Liver (tissue), 9 donors: ENCODE measurements around the gene ROR1. TPM values are rescaled to one million over a fixed set of nuclear protein-coding genes. Genes with fewer than 3 reads are reported as not detected.

Experiments used
- DNase-seq: peaks from one replicate; pipeline ENCODE4 v3.0.0-alpha.2; 2017; ENCODE audit warnings: low spot score
- H3K27ac ChIP-seq, 2 donors: one replicate each; pipeline ENCODE4 v1.7.0; 2013; ENCODE audit warnings: inconsistent platforms in 2 of 2, low read length in 2 of 2, control low read depth in 1 of 2, low read depth in 1 of 2, mild to moderate bottlenecking in 1 of 2
- H3K27me3 ChIP-seq, 4 donors: one replicate each; pipeline versions ENCODE4 v1.6.1 to v1.7.0; 2013; ENCODE audit warnings: low read length in 3 of 4, inconsistent platforms in 1 of 4, mild to moderate bottlenecking in 1 of 4, moderate library complexity in 1 of 4; ENCODE audit not compliant: control insufficient read depth in 4 of 4, insufficient read depth in 4 of 4
- H3K36me3 ChIP-seq, 4 donors: one replicate each; pipeline versions ENCODE4 v1.6.1 to v1.7.0; 2013; ENCODE audit warnings: low read length in 3 of 4, mild to moderate bottlenecking in 3 of 4, low read depth in 1 of 4, moderate library complexity in 1 of 4; ENCODE audit not compliant: control insufficient read depth in 4 of 4, insufficient read depth in 3 of 4
- H3K4me1 ChIP-seq, 4 donors: one replicate each; pipeline versions ENCODE4 v1.6.1 to v1.7.0; 2013; ENCODE audit warnings: low read length in 3 of 4, mild to moderate bottlenecking in 3 of 4, moderate library complexity in 1 of 4; ENCODE audit not compliant: control insufficient read depth in 4 of 4, insufficient read depth in 4 of 4
- H3K4me3 ChIP-seq, 3 donors: one replicate each; pipeline versions ENCODE4 v1.6.1 to v1.7.0; 2013; ENCODE audit warnings: low read length in 3 of 3, control low read depth in 1 of 3, low read depth in 1 of 3, mild to moderate bottlenecking in 1 of 3
- H3K9ac ChIP-seq, 2 donors: one replicate each; pipeline ENCODE4 v1.7.0; 2013; ENCODE audit warnings: low read length in 2 of 2, mild to moderate bottlenecking in 2 of 2, moderate library complexity in 2 of 2, control low read depth in 1 of 2, low read depth in 1 of 2
- H3K9me3 ChIP-seq, 4 donors: one replicate each; pipeline versions ENCODE4 v1.6.1 to v1.7.0; 2013; ENCODE audit warnings: low read length in 3 of 4; ENCODE audit not compliant: control insufficient read depth in 4 of 4
- CTCF ChIP-seq: fragments of 150-350 bp; IDR thresholded peaks from 2 replicates; pipeline ENCODE4 v1.5.1; 2017; ENCODE audit warnings: improper control_type of control experiment, low read depth, low read length; ENCODE audit not compliant: missing input control
- EGR1 ChIP-seq, 2 donors: IDR thresholded peaks; 2 replicates each; pipeline ENCODE4 v1.6.1; 2016 to 2018; ENCODE audit warnings: antibody characterized with exemption in 2 of 2, low read depth in 2 of 2
- FOXA1 ChIP-seq: IDR thresholded peaks from 2 replicates; pipeline ENCODE4 v1.6.1; 2016; ENCODE audit warnings: antibody characterized with exemption
- FOXA2 ChIP-seq: IDR thresholded peaks from 2 replicates; pipeline ENCODE4 v1.6.1; 2016; ENCODE audit warnings: antibody characterized with exemption
- GABPA ChIP-seq, 2 donors: IDR thresholded peaks in 1 of 2; conservative IDR thresholded peaks in 1 of 2; 2 replicates each; pipeline ENCODE4 v1.6.1; 2016; ENCODE audit warnings: antibody characterized with exemption in 2 of 2, mild to moderate bottlenecking in 1 of 2, moderate library complexity in 1 of 2
- HNF4G ChIP-seq: IDR thresholded peaks from 2 replicates; pipeline ENCODE4 v1.6.1; 2016; ENCODE audit warnings: antibody characterized with exemption
- JUND ChIP-seq, 2 donors: IDR thresholded peaks; 2 replicates each; pipeline ENCODE4 v1.6.1; 2016; ENCODE audit warnings: antibody characterized with exemption in 2 of 2
- NR2F2 ChIP-seq: IDR thresholded peaks from 2 replicates; pipeline ENCODE4 v1.6.1; 2016; ENCODE audit warnings: antibody characterized with exemption
- RAD21 ChIP-seq, 2 donors: IDR thresholded peaks; 2 replicates each; pipeline ENCODE4 v1.6.1; 2016; ENCODE audit warnings: antibody characterized with exemption in 2 of 2, mild to moderate bottlenecking in 2 of 2
- RXRA ChIP-seq, 2 donors: IDR thresholded peaks; 2 replicates each; pipeline ENCODE4 v1.6.1; 2017 to 2018; ENCODE audit warnings: antibody characterized with exemption in 2 of 2, mild to moderate bottlenecking in 1 of 2
- TAF1 ChIP-seq: conservative IDR thresholded peaks from 2 replicates; pipeline ENCODE4 v1.6.1; 2016; ENCODE audit warnings: antibody characterized with exemption, mild to moderate bottlenecking
- ZBTB33 ChIP-seq: IDR thresholded peaks from 2 replicates; pipeline ENCODE4 v1.6.1; 2016; ENCODE audit warnings: antibody characterized with exemption
- WGBS: extraction: QIAGEN DNeasy Blood & Tissue Kit; methylation state at CpG from one replicate; pipeline ENCODE4 v1.1.7; 2013; 5-methylcytosine and 5-hydroxymethylcytosine counted together
- polyA plus RNA-seq, 2 donors: library from polyadenylated mRNA; stranded (reverse) in 1 of 2; unstranded in 1 of 2; fragments of 200-250 nt in 1 of 2; fragments of >200 nt in 1 of 2; fragmentation: Nextera tagmentation in 1 of 2; extraction: Ambion mirVana in 1 of 2; gene quantifications; one replicate each; pipeline versions ENCODE4 v1.2.1 to v1.2.3, GENCODE V29; 2013 to 2015
- total RNA-seq, 2 donors: library from RNA; depleted of rRNA; stranded (reverse); fragments of >200 nt; gene quantifications; one replicate each; pipeline ENCODE4 v1.2.3, GENCODE V29; 2014
- TF ChIP-seq, protein P1 (sequence below): IDR thresholded peaks from 2 replicates; pipeline ENCODE4 v1.6.1; 2016; ENCODE audit warnings: antibody characterized with exemption
- TF ChIP-seq, protein P2 (sequence below): IDR thresholded peaks from 2 replicates; pipeline ENCODE4 v1.6.1; 2016; ENCODE audit warnings: antibody characterized with exemption, mild to moderate bottlenecking
- donor health status: healthy.
- donor health status: healthy.
- donor health status: healthy.
- donor health status: healthy.
- donor health status: healthy.

The ROR1 gene
- total and polyA plus RNA-seq, 4 donors: 0.15 to 0.98 (median 0.37) TPM

DNA sequence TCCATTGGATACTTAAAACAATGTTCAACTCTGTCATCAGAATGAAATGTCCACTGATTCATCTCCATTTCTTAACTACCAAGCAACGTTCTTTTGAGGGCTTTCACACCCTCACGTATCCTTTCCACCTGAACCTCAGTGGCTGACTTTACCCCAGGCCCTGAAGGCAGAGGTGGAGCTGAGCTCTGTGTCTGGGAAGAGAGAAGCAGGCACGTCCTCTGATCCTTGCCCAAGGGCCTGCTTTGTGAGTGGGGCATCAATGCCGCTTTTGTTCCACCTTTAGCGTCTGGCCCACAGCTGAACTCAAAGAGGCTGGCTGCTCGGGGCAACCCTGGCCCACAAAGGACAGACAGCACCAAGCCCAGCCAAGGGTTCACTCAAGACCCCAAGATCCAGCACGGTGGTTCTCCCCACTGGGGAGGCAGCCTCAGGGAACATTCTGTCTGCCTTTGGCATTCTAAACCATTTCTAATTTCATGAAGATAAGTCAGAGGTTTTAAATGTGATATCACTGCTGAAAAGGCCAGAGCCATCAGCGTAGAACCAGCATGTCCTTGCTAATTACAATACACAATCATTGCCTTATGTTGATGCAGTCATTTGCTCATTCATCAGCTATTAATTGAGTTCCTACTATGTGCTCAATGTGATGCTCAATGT, 303.6 kb downstream of the ROR1 start (continued):
- TF ChIP-seq HNF4G: no peak
- no peak for TF ChIP-seq CTCF
- no peak for TF ChIP-seq RAD21 (IDR thresholded peaks at IDR 0.05)
- no peak for TF ChIP-seq RXRA (IDR thresholded peaks at IDR 0.05)

GRCh38 chr1:64080941-64081562, 307.2 kb downstream of the ROR1 start:
- no peaks in the 10 kb centered on the region for H3K9me3 ChIP-seq
- WGBS: 92% methylated on average over 3 of the region's 3 CpGs
- peaks cover 0 to 4% (median 0%) of the 10 kb centered on the region in 4 donors for H3K27me3 ChIP-seq
- no peak overlapping the region for H3K27ac ChIP-seq
- no peak overlapping the region for H3K9ac ChIP-seq
- H3K4me1 ChIP-seq: no peaks in the 10 kb centered on the region
- DNase-seq: no peak
- H3K36me3 ChIP-seq: no peaks in the 10 kb centered on the region
- no peak overlapping the region for H3K4me3 ChIP-seq
- TF ChIP-seq FOXA2 (no peak), CTCF (no peak), NR2F2 (no peak), HNF4G (no peak), TAF1 (no peak), ZBTB33 (no peak), RAD21 (IDR thresholded peaks at IDR 0.05) (no peak), FOXA1 (no peak), JUND (IDR thresholded peaks at IDR 0.05) (no peak), GABPA (IDR thresholded peaks at IDR 0.05 in 1 of 2, conservative IDR thresholded peaks at IDR 0.05 in 1 of 2) (no peak), EGR1 (IDR thresholded peaks at IDR 0.05; ENCODE audit: low read depth in 2 of 2) (no peak), RXRA (IDR thresholded peaks at IDR 0.05) (no peak)
- TF ChIP-seq, protein P1, sequence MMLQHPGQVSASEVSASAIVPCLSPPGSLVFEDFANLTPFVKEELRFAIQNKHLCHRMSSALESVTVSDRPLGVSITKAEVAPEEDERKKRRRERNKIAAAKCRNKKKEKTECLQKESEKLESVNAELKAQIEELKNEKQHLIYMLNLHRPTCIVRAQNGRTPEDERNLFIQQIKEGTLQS: no peak
- TF ChIP-seq, protein P2, sequence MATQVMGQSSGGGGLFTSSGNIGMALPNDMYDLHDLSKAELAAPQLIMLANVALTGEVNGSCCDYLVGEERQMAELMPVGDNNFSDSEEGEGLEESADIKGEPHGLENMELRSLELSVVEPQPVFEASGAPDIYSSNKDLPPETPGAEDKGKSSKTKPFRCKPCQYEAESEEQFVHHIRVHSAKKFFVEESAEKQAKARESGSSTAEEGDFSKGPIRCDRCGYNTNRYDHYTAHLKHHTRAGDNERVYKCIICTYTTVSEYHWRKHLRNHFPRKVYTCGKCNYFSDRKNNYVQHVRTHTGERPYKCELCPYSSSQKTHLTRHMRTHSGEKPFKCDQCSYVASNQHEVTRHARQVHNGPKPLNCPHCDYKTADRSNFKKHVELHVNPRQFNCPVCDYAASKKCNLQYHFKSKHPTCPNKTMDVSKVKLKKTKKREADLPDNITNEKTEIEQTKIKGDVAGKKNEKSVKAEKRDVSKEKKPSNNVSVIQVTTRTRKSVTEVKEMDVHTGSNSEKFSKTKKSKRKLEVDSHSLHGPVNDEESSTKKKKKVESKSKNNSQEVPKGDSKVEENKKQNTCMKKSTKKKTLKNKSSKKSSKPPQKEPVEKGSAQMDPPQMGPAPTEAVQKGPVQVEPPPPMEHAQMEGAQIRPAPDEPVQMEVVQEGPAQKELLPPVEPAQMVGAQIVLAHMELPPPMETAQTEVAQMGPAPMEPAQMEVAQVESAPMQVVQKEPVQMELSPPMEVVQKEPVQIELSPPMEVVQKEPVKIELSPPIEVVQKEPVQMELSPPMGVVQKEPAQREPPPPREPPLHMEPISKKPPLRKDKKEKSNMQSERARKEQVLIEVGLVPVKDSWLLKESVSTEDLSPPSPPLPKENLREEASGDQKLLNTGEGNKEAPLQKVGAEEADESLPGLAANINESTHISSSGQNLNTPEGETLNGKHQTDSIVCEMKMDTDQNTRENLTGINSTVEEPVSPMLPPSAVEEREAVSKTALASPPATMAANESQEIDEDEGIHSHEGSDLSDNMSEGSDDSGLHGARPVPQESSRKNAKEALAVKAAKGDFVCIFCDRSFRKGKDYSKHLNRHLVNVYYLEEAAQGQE: no peak
